ENCODE results near the gene NLRP9.

The NLRP9 gene

GRCh38 chr19:55667511-55667910, 70.7 kb downstream of the NLRP9 start:
- Histone ChIP-seq H3K27me3 (ENCODE audit: control insufficient read depth in 5 of 5, insufficient read depth in 4 of 5, low read length in 5 of 5) (no peaks in the 10 kb centered on the region), H3K4me1 (ENCODE audit: control insufficient read depth in 5 of 5, insufficient read depth in 5 of 5, low read length in 5 of 5) (peaks cover 0 to 3% (median 0%) of the 10 kb centered on the region in 5 donors), H3K27ac (ENCODE audit: low read depth, low read length) (no peak overlapping the region), H3K4me3 (ENCODE audit: low read depth in 1 of 5, low read length in 5 of 5) (no peak overlapping the region), H3K36me3 (ENCODE audit: control insufficient read depth in 5 of 5, insufficient read depth in 5 of 5, low read length in 5 of 5) (peaks cover 0 to 88% (median 80%) of the 10 kb centered on the region in 5 donors), H3K9me3 (ENCODE audit: control insufficient read depth in 5 of 5, low read length in 5 of 5) (no peaks in the 10 kb centered on the region), H3K9ac (ENCODE audit: low read length in 5 of 5) (no peak overlapping the region)

- no peaks in the 10 kb centered on the region for H3K9me3 ChIP-seq (ENCODE audit: control insufficient read depth in 5 of 5, low read length in 5 of 5)
- no peaks in the 10 kb centered on the region for H3K27me3 ChIP-seq (ENCODE audit: control insufficient read depth in 5 of 5, insufficient read depth in 4 of 5, low read length in 5 of 5)
- no peak overlapping the region for H3K4me3 ChIP-seq (ENCODE audit: low read depth in 1 of 5, low read length in 5 of 5)
- H3K27ac ChIP-seq (ENCODE audit: low read depth, low read length) = no peak overlapping the region
- no peak overlapping the region for H3K9ac ChIP-seq (ENCODE audit: low read length in 5 of 5)
- H3K4me1 ChIP-seq (ENCODE audit: control insufficient read depth in 5 of 5, insufficient read depth in 5 of 5, low read length in 5 of 5) = peaks cover 0 to 3% (median 0%) of the 10 kb centered on the region in 5 donors
- H3K36me3 ChIP-seq (ENCODE audit: control insufficient read depth in 5 of 5, insufficient read depth in 5 of 5, low read length in 5 of 5) = peaks cover 0 to 92% (median 83%) of the 10 kb centered on the region in 5 donors
Observed at GRCh38 chr19:55667006-55667381, 71.2 kb downstream of the NLRP9 start.

GRCh38 chr19:55666343-55667005, 71.7 kb downstream of the NLRP9 start:
- H3K27ac ChIP-seq (ENCODE audit: low read depth, low read length) = no peak overlapping the region
- H3K27me3 ChIP-seq (ENCODE audit: control insufficient read depth in 5 of 5, insufficient read depth in 4 of 5, low read length in 5 of 5) = no peaks in the 10 kb centered on the region
- no peak overlapping the region for H3K4me3 ChIP-seq (ENCODE audit: low read depth in 1 of 5, low read length in 5 of 5)
- H3K9me3 ChIP-seq (ENCODE audit: control insufficient read depth in 5 of 5, low read length in 5 of 5) = no peaks in the 10 kb centered on the region
- peaks cover 0 to 96% (median 88%) of the 10 kb centered on the region in 5 donors for H3K36me3 ChIP-seq (ENCODE audit: control insufficient read depth in 5 of 5, insufficient read depth in 5 of 5, low read length in 5 of 5)
- H3K4me1 ChIP-seq (ENCODE audit: control insufficient read depth in 5 of 5, insufficient read depth in 5 of 5, low read length in 5 of 5) = peaks cover 0 to 3% (median 0%) of the 10 kb centered on the region in 5 donors
- no peak overlapping the region for H3K9ac ChIP-seq (ENCODE audit: low read length in 5 of 5)

- Histone ChIP-seq H3K27ac (ENCODE audit: low read depth, low read length) (no peak overlapping the region), H3K4me1 (ENCODE audit: control insufficient read depth in 5 of 5, insufficient read depth in 5 of 5, low read length in 5 of 5) (peaks cover 0 to 12% (median 7%) of the 10 kb centered on the region in 5 donors), H3K27me3 (ENCODE audit: control insufficient read depth in 5 of 5, insufficient read depth in 4 of 5, low read length in 5 of 5) (no peaks in the 10 kb centered on the region), H3K4me3 (ENCODE audit: low read depth in 1 of 5, low read length in 5 of 5) (no peak overlapping the region), H3K9me3 (ENCODE audit: control insufficient read depth in 5 of 5, low read length in 5 of 5) (no peaks in the 10 kb centered on the region), H3K36me3 (ENCODE audit: control insufficient read depth in 5 of 5, insufficient read depth in 5 of 5, low read length in 5 of 5) (peaks cover 0 to 96% (median 87%) of the 10 kb centered on the region in 5 donors), H3K9ac (ENCODE audit: low read length in 5 of 5) (no peak overlapping the region)
Observed at GRCh38 chr19:55663846-55664536, 74.2 kb downstream of the NLRP9 start.

GRCh38 chr19:55661826-55662225, 76.4 kb downstream of the NLRP9 start:
- Histone ChIP-seq H3K27me3 (ENCODE audit: control insufficient read depth in 5 of 5, insufficient read depth in 4 of 5, low read length in 5 of 5) (no peaks in the 10 kb centered on the region), H3K27ac (ENCODE audit: low read depth, low read length) (no peak overlapping the region), H3K9ac (ENCODE audit: low read length in 5 of 5) (no peak overlapping the region), H3K9me3 (ENCODE audit: control insufficient read depth in 5 of 5, low read length in 5 of 5) (no peaks in the 10 kb centered on the region), H3K4me1 (ENCODE audit: control insufficient read depth in 5 of 5, insufficient read depth in 5 of 5, low read length in 5 of 5) (peaks cover 13 to 33% (median 28%) of the 10 kb centered on the region in 5 donors), H3K4me3 (ENCODE audit: low read depth in 1 of 5, low read length in 5 of 5) (no peak overlapping the region), H3K36me3 (ENCODE audit: control insufficient read depth in 5 of 5, insufficient read depth in 5 of 5, low read length in 5 of 5) (peaks cover 0 to 80% (median 72%) of the 10 kb centered on the region in 5 donors)

GRCh38 chr19:55660991-55661390, 77.2 kb downstream of the NLRP9 start:
- no peaks in the 10 kb centered on the region for H3K27me3 ChIP-seq (ENCODE audit: control insufficient read depth in 5 of 5, insufficient read depth in 4 of 5, low read length in 5 of 5)
- H3K27ac ChIP-seq (ENCODE audit: low read depth, low read length) = no peak overlapping the region
- no peaks in the 10 kb centered on the region for H3K9me3 ChIP-seq (ENCODE audit: control insufficient read depth in 5 of 5, low read length in 5 of 5)
- H3K9ac ChIP-seq (ENCODE audit: low read length in 5 of 5) = no peak overlapping the region
- peaks cover 0 to 71% (median 63%) of the 10 kb centered on the region in 5 donors for H3K36me3 ChIP-seq (ENCODE audit: control insufficient read depth in 5 of 5, insufficient read depth in 5 of 5, low read length in 5 of 5)
- peaks cover 18 to 42% (median 37%) of the 10 kb centered on the region in 5 donors for H3K4me1 ChIP-seq (ENCODE audit: control insufficient read depth in 5 of 5, insufficient read depth in 5 of 5, low read length in 5 of 5)
- H3K4me3 ChIP-seq (ENCODE audit: low read depth in 1 of 5, low read length in 5 of 5) = no peak overlapping the region

- no peak overlapping the region for H3K9ac ChIP-seq (ENCODE audit: low read length in 5 of 5)
- H3K27ac ChIP-seq (ENCODE audit: low read depth, low read length) = no peak overlapping the region
- no peaks in the 10 kb centered on the region for H3K9me3 ChIP-seq (ENCODE audit: control insufficient read depth in 5 of 5, low read length in 5 of 5)
- H3K36me3 ChIP-seq (ENCODE audit: control insufficient read depth in 5 of 5, insufficient read depth in 5 of 5, low read length in 5 of 5) = peaks cover 0 to 66% (median 60%) of the 10 kb centered on the region in 5 donors
- H3K4me3 ChIP-seq (ENCODE audit: low read depth in 1 of 5, low read length in 5 of 5) = no peak overlapping the region
- peaks cover 18 to 48% (median 42%) of the 10 kb centered on the region in 5 donors for H3K4me1 ChIP-seq (ENCODE audit: control insufficient read depth in 5 of 5, insufficient read depth in 5 of 5, low read length in 5 of 5)
- H3K27me3 ChIP-seq (ENCODE audit: control insufficient read depth in 5 of 5, insufficient read depth in 4 of 5, low read length in 5 of 5) = no peaks in the 10 kb centered on the region
Observed at GRCh38 chr19:55660404-55660803, 77.8 kb downstream of the NLRP9 start.

GRCh38 chr19:55659822-55660221, 78.4 kb downstream of the NLRP9 start:
- Histone ChIP-seq H3K4me1 (ENCODE audit: control insufficient read depth in 5 of 5, insufficient read depth in 5 of 5, low read length in 5 of 5) (peaks cover 18 to 50% (median 43%) of the 10 kb centered on the region in 5 donors), H3K9me3 (ENCODE audit: control insufficient read depth in 5 of 5, low read length in 5 of 5) (no peaks in the 10 kb centered on the region), H3K36me3 (ENCODE audit: control insufficient read depth in 5 of 5, insufficient read depth in 5 of 5, low read length in 5 of 5) (peaks cover 0 to 61% (median 56%) of the 10 kb centered on the region in 5 donors), H3K27me3 (ENCODE audit: control insufficient read depth in 5 of 5, insufficient read depth in 4 of 5, low read length in 5 of 5) (no peaks in the 10 kb centered on the region), H3K4me3 (ENCODE audit: low read depth in 1 of 5, low read length in 5 of 5) (no peak overlapping the region), H3K27ac (ENCODE audit: low read depth, low read length) (no peak overlapping the region), H3K9ac (ENCODE audit: low read length in 5 of 5) (peak overlapping the region in 2 of 5 donors; percentile 16)

- peaks cover 0 to 52% (median 47%) of the 10 kb centered on the region in 5 donors for H3K36me3 ChIP-seq (ENCODE audit: control insufficient read depth in 5 of 5, insufficient read depth in 5 of 5, low read length in 5 of 5)
- peak overlapping the region; percentile 2 to 62 (median 7) for H3K9ac ChIP-seq (ENCODE audit: low read length in 5 of 5)
- H3K4me1 ChIP-seq (ENCODE audit: control insufficient read depth in 5 of 5, insufficient read depth in 5 of 5, low read length in 5 of 5) = peaks cover 20 to 50% (median 43%) of the 10 kb centered on the region in 5 donors
- H3K27me3 ChIP-seq (ENCODE audit: control insufficient read depth in 5 of 5, insufficient read depth in 4 of 5, low read length in 5 of 5) = no peaks in the 10 kb centered on the region
- no peak overlapping the region for H3K27ac ChIP-seq (ENCODE audit: low read depth, low read length)
- H3K4me3 ChIP-seq (ENCODE audit: low read depth in 1 of 5, low read length in 5 of 5) = no peak overlapping the region
- H3K9me3 ChIP-seq (ENCODE audit: control insufficient read depth in 5 of 5, low read length in 5 of 5) = no peaks in the 10 kb centered on the region
Observed at GRCh38 chr19:55658846-55659459, 79.2 kb downstream of the NLRP9 start.

All from subcutaneous abdominal adipose tissue (tissue), 5 donors.